Nephron (organoid): ENCODE data around the gene GNG2.

Experiments
- H3K27ac Mint-ChIP-seq, 3 experiments: 2 replicates each; pipeline ENCODE4 v1.8.0; 2020; ENCODE audit warnings: mixed read lengths in 3 of 3, mild to moderate bottlenecking in 2 of 3, moderate library complexity in 1 of 3
- H3K27me3 Mint-ChIP-seq: 2 replicates; pipeline ENCODE4 v1.8.0; 2021; ENCODE audit warnings: low read depth, mild to moderate bottlenecking, moderate library complexity, mixed read lengths
- H3K36me3 Mint-ChIP-seq: 2 replicates; pipeline ENCODE4 v1.8.0; 2020; ENCODE audit warnings: low read depth, mixed read lengths
- H3K4me1 Mint-ChIP-seq: 2 replicates; pipeline ENCODE4 v1.8.0; 2020; ENCODE audit warnings: mixed read lengths
- H3K4me3 Mint-ChIP-seq, 3 experiments: 2 replicates each; pipeline ENCODE4 v1.8.0; 2020; ENCODE audit warnings: mild to moderate bottlenecking in 3 of 3, mixed read lengths in 3 of 3, moderate library complexity in 2 of 3
- H3K9me3 Mint-ChIP-seq: 2 replicates; pipeline ENCODE4 v1.8.0; 2020; ENCODE audit warnings: mixed read lengths
- CTCF ChIP-seq, 3 experiments: fragments of 200-600 bp; sonication (generic); IDR thresholded peaks; one replicate each; pipeline ENCODE4 v1.5.0; 2021; ENCODE audit warnings: antibody characterized with exemption in 3 of 3; ENCODE audit not compliant: unreplicated experiment in 3 of 3

The GNG2 gene

GRCh38 chr14:51828017-51828797, 32.2 kb upstream of the GNG2 start:
- Mint-ChIP-seq H3K27ac (no peak overlapping the region), H3K4me3 (no peak overlapping the region), H3K4me1 (no peaks in the 10 kb centered on the region), H3K27me3 (no peaks in the 10 kb centered on the region), H3K9me3 (no peaks in the 10 kb centered on the region), H3K36me3 (no peaks in the 10 kb centered on the region)
- TF ChIP-seq CTCF (IDR thresholded peaks at IDR 0.05; ENCODE audit: unreplicated experiment in 3 of 3) = no peak

DNA sequence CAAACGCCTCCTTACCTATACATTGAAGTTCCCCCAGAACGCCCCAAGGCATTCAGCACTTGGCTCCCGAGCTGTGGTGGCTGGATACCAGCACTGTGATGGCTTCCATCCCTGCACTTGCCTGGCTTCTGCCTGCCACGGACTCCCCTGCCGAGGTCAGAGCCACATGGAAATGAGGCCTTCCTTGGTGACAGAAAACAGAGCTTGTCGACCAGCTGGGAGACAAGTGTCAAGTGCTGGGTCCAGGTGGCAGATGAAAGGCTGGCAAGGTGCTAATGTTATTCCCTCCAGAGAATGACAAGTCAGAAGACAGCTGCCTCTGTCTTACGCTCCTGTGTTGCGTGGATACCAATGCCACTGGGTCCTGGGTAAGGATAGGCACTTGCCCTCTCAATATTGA, 26.2 kb upstream of the GNG2 start:
- no peak overlapping the region for H3K27ac Mint-ChIP-seq
- H3K9me3 Mint-ChIP-seq = no peaks in the 10 kb centered on the region
- no peak for TF ChIP-seq CTCF (IDR thresholded peaks at IDR 0.05; ENCODE audit: unreplicated experiment in 3 of 3)
- no peaks in the 10 kb centered on the region for H3K36me3 Mint-ChIP-seq
- no peaks in the 10 kb centered on the region for H3K4me1 Mint-ChIP-seq
- H3K4me3 Mint-ChIP-seq = no peak overlapping the region
- no peaks in the 10 kb centered on the region for H3K27me3 Mint-ChIP-seq

DNA sequence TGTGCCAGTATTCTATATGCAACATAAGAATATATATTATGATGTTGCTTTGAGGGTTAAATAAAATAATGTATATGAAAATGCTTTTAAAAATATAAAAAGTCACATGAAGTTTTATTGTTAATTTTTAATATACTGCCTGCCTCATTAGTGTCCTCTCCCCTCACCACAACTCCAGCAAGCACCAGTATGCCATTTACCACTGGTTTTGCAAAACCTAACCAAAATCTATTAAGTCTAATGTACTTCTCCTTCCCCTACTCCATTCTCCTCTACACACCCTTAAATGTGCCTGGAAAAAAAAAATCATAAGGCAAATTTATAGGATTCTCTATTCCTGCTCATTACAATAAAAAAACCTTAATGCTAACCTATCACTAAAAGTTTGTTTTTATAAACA, 24.0 kb upstream of the GNG2 start:
- Mint-ChIP-seq H3K27ac (no peak overlapping the region), H3K27me3 (no peaks in the 10 kb centered on the region), H3K36me3 (no peaks in the 10 kb centered on the region), H3K4me1 (no peaks in the 10 kb centered on the region), H3K4me3 (no peak overlapping the region), H3K9me3 (no peaks in the 10 kb centered on the region)
- TF ChIP-seq CTCF (IDR thresholded peaks at IDR 0.05; ENCODE audit: unreplicated experiment in 3 of 3) = no peak

GRCh38 chr14:51844081-51844881, 16.1 kb upstream of the GNG2 start:
- peaks cover 2% of the 10 kb centered on the region for H3K9me3 Mint-ChIP-seq
- H3K27ac Mint-ChIP-seq = no peak overlapping the region
- no peaks in the 10 kb centered on the region for H3K27me3 Mint-ChIP-seq
- no peak overlapping the region for H3K4me3 Mint-ChIP-seq
- H3K4me1 Mint-ChIP-seq = peaks cover 11% of the 10 kb centered on the region
- no peaks in the 10 kb centered on the region for H3K36me3 Mint-ChIP-seq
- no peak for TF ChIP-seq CTCF (IDR thresholded peaks at IDR 0.05; ENCODE audit: unreplicated experiment in 3 of 3)

DNA sequence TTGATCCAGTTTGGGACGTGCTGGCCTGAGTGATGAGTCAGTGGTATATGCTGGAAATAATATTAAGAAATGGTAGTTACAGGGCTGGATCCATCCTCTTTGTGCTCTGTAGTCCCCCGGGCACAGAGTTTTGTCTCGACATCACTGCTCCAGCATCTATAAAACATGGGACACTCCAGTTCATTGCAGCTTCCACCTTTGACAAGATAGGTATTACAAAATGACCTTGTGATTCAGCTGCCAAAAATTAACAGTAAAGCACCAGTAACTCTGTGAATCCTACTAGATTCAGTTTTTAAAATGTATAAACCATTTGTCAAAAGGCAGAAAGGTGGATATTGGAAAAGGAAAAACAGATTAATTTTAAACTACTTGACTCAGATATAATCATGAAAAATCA, 14.6 kb upstream of the GNG2 start:
- H3K27ac Mint-ChIP-seq = no peak overlapping the region
- H3K4me3 Mint-ChIP-seq = no peak overlapping the region
- peaks cover 11% of the 10 kb centered on the region for H3K4me1 Mint-ChIP-seq
- TF ChIP-seq CTCF (IDR thresholded peaks at IDR 0.05; ENCODE audit: unreplicated experiment in 3 of 3) = no peak
- H3K36me3 Mint-ChIP-seq = no peaks in the 10 kb centered on the region
- no peaks in the 10 kb centered on the region for H3K27me3 Mint-ChIP-seq
- H3K9me3 Mint-ChIP-seq = peaks cover 2% of the 10 kb centered on the region
